Stimulated activated CD4-positive, alpha-beta T cell treated with anti-CD3 and anti-CD28 coated beads, Interleukin-15, amount 100 ng/mL, for 1 hour (primary cell): Measurements from ENCODE around the gene SETBP1.

Experiments used
- DNase-seq, 2 donors: peaks; one replicate each; pipeline ENCODE4 v3.0.0-alpha.2; 2020; ENCODE audit warnings: low read depth in 1 of 2, low spot score in 1 of 2

SETBP1 gene

DNA sequence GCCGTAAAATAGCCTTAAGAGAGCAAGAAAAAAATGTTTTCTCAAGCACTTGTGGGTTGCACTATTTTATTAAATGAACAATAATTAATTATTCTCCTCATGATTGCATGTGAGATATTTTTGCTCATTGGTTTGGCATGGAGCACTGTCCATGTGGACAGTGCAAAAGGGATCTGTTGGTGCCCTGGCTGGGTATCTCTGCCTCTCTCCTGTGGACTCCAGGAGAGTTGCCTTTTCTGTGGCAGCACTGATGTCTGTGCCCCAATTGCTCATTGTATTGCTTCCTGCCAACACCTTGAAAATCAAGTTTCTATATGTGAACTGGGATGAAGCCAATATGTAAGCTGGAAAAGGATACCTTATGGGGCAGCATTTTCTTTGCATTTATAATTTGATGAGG is 131.7 kb downstream of the SETBP1 start:
- DNase-seq, result no peak

DNA sequence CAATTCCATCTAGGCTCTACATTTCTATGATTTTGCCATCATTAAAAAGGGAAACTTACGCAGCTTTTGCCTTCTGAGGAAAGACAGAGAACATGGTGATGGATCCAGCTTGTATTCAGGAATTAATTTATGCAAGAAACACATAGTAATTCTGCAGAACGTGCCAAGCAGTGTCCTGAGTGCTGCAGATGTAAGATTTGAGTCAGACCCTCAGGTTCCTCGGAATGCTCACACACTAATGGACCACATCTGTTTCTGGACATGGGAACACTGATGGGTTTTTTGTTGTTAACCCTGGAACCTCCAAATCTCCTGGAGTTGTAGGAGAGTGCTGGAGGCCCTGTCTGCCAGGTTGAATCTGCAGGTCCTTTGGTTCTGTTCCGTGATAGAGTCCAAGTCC is 132.9 kb downstream of the SETBP1 start:
- DNase-seq, result no peak

DNA sequence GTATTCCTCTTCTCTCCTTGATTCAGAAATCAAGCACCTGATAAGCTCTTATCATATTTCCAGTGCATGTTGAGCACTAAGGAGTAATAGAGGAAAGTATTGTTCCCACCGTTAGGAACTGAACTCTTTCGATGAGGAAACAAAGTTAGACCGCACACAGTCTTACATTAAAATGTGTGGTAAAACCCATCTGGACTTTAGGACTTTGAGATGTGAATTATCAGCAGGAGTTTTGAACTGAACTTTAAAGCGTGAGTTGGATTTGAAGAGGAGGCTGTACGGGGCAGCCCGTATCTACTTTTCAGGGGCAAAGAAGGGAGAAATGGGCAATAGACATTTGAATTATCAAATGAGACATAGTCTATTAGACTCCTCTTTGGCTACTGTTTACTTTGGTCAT is 134.4 kb downstream of the SETBP1 start:
- DNase-seq, result no peak

DNA sequence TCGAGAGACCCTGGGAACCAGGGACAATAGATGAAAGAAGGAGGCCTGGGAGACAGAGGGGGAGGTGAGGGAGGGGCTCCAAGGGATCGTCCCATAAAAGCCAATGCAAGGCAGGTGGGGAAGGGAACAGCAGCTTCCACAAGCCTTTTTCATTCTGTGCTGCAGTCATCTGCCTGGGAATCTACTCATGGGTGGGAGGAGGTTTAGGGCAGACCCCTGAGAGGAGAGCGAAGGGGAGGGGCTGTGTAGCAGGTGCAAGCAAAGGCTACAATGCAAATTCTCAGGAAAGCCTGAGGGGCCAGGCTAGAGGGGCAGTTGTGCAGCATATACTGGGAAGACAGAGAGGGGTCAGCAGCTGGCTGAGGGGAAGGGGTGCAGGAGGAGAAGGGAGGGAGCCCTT is 135.4 kb downstream of the SETBP1 start:
- DNase-seq, result no peak

- no peak for DNase-seq
Observed at GRCh38 chr18:44816477-44816876, 135.8 kb downstream of the SETBP1 start.

- no peak for DNase-seq
Observed at GRCh38 chr18:44817831-44818473, 137.3 kb downstream of the SETBP1 start.

- no peak for DNase-seq
Observed at GRCh38 chr18:44818668-44819403, 138.1 kb downstream of the SETBP1 start.

DNA sequence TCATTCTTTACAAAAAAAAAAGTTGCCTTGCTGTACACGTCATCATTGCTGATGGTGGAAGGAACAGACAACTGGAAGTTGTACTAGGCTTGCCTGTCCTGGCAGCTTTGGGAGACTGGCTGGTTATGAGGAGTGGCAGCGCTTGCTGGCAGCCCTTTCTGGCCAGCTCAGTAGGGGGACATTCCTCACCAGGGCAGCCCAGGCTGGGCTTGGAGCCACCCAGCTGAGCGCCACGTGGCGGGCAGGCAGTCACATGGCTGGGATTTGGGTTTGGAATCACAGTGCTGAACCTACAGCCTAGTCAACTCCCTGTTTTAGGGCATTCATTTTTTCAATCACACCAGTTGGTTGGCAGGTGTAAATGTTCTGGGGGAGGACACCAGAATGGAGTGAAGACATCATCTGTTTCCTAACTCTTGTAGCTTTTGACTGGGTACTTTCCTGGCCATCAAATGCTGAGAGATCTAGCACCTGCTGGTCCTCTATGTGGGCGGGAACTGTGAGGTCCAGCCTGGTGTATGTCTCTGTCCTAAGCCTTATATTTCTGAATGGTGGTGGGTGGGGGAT is 139.3 kb downstream of the SETBP1 start:
- DNase-seq, result no peak

GRCh38 chr18:44821924-44822323 is 141.2 kb downstream of the SETBP1 start:
- DNase-seq, result no peak

- DNase-seq, result no peak
Observed at GRCh38 chr18:44823286-44823685, 142.6 kb downstream of the SETBP1 start.

GRCh38 chr18:44823782-44824181 is 143.1 kb downstream of the SETBP1 start:
- no peak for DNase-seq

DNA sequence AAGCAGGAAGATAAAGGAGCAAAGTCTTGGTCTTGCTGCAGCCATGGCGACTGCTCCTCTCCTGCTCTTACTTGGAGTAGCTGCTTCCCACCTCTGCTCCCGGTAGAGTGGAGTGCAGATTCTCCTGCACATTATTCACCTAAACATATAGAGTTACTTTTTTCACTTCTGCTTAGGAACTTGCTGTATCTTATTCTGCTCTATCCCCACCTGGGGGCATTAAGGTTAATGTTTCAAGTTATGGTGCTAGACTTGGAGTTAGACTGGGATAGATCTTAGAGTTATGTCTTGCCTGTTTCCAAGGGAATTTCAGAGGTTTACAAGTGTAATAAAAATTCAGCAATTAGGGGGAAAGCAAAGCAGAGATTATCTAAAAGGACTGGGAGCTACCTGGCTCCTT is 144.2 kb downstream of the SETBP1 start:
- no peak for DNase-seq

GRCh38 chr18:44826418-44827259 is 146.0 kb downstream of the SETBP1 start:
- no peak for DNase-seq

- DNase-seq, result no peak
Observed at GRCh38 chr18:44828080-44828479, 147.4 kb downstream of the SETBP1 start.

DNA sequence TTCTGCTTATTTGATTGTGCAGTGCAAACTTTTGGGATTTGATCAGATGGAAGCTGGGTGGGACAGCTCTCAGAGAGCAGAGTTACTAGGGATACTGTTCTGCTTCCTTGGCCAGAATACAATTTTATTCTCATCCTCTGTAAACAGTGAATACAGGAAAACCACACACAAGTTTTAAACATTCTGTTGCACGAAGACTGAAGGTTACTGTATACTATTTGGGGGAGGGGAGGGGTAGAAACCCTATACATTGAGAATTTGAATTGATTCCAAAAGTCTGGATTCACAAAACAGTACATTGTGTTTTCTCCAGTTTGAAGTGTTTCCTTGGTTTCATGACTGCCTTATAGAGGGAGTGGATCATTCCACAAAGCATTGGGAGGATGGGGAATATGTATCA is 149.9 kb downstream of the SETBP1 start:
- no peak for DNase-seq

GRCh38 chr18:44833786-44834185 is 153.1 kb downstream of the SETBP1 start:
- no peak for DNase-seq

DNA sequence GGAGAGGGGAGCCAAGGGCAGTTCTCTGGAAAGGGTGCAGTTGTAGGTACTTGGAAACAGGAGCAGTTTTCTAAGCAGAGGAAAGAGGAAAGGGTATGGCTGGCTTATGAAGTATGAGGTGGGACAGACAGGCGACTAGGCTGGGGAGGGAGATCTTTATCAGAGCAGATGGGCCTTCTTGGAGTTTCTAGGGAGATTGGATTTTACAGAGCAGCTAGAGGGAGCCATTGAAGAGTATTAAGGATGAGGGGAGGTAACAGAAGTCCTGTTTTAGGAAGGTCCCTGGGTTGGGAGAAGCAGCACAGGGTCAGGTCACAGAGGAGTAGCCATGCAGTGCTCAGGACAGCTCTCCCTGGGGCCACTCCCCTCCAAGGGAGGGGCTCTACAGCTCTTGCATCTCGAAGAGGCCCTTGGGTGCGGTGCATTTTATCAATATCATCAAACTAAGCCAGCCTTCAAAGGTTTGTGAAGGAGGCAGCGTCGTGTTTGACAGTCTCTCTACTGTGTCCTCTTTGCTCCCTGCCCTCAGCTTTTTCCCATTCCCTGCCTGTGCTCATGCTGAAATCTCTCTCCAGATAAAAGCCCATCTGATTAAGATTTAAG is 154.3 kb downstream of the SETBP1 start:
- DNase-seq, result no peak

- DNase-seq, result no peak
Observed at GRCh38 chr18:44835703-44836102, 155.0 kb downstream of the SETBP1 start.

- DNase-seq, result no peak
Observed at GRCh38 chr18:44836263-44836662, 155.6 kb downstream of the SETBP1 start.

GRCh38 chr18:44837482-44838180 is 156.9 kb downstream of the SETBP1 start:
- no peak for DNase-seq
